ENCODE data around the gene ITPR1.

ITPR1 gene

GRCh38 chr3:4584456-4585249 is 91.5 kb downstream of the ITPR1 start:
- peak overlapping the region; percentile 49 for H3K4me3 ChIP-seq (ENCODE audit: low read depth, low read length)
- TF ChIP-seq POLR2A (IDR thresholded peaks at IDR 0.05; ENCODE audit: extremely low read depth, insufficient read length) (no peak), MAX (IDR thresholded peaks at IDR 0.05; ENCODE audit: low read depth, low read length) (no peak), MYC (IDR thresholded peaks at IDR 0.05; ENCODE audit: low read depth, low read length) (0 out of 2 replicates have a peak, but pooled peaks have one; percentile 21), CTCF (IDR thresholded peaks at IDR 0.05; ENCODE audit: low read depth, low read length) (peak; percentile 18)
- peak; percentile 62 for DNase-seq (ENCODE audit: low read depth)

- DNase-seq (ENCODE audit: low read depth), result no peak
- no peak for TF ChIP-seq CTCF (IDR thresholded peaks at IDR 0.05; ENCODE audit: low read depth, low read length)
- no peak for TF ChIP-seq POLR2A (IDR thresholded peaks at IDR 0.05; ENCODE audit: extremely low read depth, insufficient read length)
- TF ChIP-seq MAX (IDR thresholded peaks at IDR 0.05; ENCODE audit: low read depth, low read length), result no peak
- TF ChIP-seq MYC (IDR thresholded peaks at IDR 0.05; ENCODE audit: low read depth, low read length), result no peak
- no peak overlapping the region for H3K4me3 ChIP-seq (ENCODE audit: low read depth, low read length)
These were observed 93.2 kb downstream of the ITPR1 start for GRCh38 chr3:4586381-4586780.

GRCh38 chr3:4587061-4587837 is 94.1 kb downstream of the ITPR1 start:
- H3K4me3 ChIP-seq (ENCODE audit: low read depth, low read length), result no peak overlapping the region
- no peak for DNase-seq (ENCODE audit: low read depth)
- TF ChIP-seq CTCF (IDR thresholded peaks at IDR 0.05; ENCODE audit: low read depth, low read length), result no peak
- TF ChIP-seq POLR2A (IDR thresholded peaks at IDR 0.05; ENCODE audit: extremely low read depth, insufficient read length), result no peak
- no peak for TF ChIP-seq MYC (IDR thresholded peaks at IDR 0.05; ENCODE audit: low read depth, low read length)
- TF ChIP-seq MAX (IDR thresholded peaks at IDR 0.05; ENCODE audit: low read depth, low read length), result no peak

GRCh38 chr3:4587838-4588105 is 94.6 kb downstream of the ITPR1 start:
- H3K4me3 ChIP-seq (ENCODE audit: low read depth, low read length), result no peak overlapping the region
- DNase-seq (ENCODE audit: low read depth), result no peak
- TF ChIP-seq POLR2A (IDR thresholded peaks at IDR 0.05; ENCODE audit: extremely low read depth, insufficient read length), result no peak
- no peak for TF ChIP-seq MYC (IDR thresholded peaks at IDR 0.05; ENCODE audit: low read depth, low read length)
- no peak for TF ChIP-seq CTCF (IDR thresholded peaks at IDR 0.05; ENCODE audit: low read depth, low read length)
- no peak for TF ChIP-seq MAX (IDR thresholded peaks at IDR 0.05; ENCODE audit: low read depth, low read length)

- TF ChIP-seq CTCF (IDR thresholded peaks at IDR 0.05; ENCODE audit: low read depth, low read length) (no peak), MAX (IDR thresholded peaks at IDR 0.05; ENCODE audit: low read depth, low read length) (no peak), POLR2A (IDR thresholded peaks at IDR 0.05; ENCODE audit: extremely low read depth, insufficient read length) (no peak), MYC (IDR thresholded peaks at IDR 0.05; ENCODE audit: low read depth, low read length) (no peak)
- H3K4me3 ChIP-seq (ENCODE audit: low read depth, low read length), result no peak overlapping the region
- DNase-seq (ENCODE audit: low read depth), result no peak
These were observed 95.3 kb downstream of the ITPR1 start for GRCh38 chr3:4588466-4588865.

Data from NB4 (cell line).